ENCODE results near the gene TRAPPC14. TPM values are rescaled to one million over a fixed set of nuclear protein-coding genes. Genes with fewer than 3 reads are reported as not detected.
A peak's percentile ranks its signal among the peaks of the same experiment; 100 is the strongest.

The TRAPPC14 gene
- total and polyA plus RNA-seq, 2 of the 13 experiments (the other 11 are each of a cell fraction or from before 2014, with no cell fraction given): 4.7 to 9.6 TPM

DNA sequence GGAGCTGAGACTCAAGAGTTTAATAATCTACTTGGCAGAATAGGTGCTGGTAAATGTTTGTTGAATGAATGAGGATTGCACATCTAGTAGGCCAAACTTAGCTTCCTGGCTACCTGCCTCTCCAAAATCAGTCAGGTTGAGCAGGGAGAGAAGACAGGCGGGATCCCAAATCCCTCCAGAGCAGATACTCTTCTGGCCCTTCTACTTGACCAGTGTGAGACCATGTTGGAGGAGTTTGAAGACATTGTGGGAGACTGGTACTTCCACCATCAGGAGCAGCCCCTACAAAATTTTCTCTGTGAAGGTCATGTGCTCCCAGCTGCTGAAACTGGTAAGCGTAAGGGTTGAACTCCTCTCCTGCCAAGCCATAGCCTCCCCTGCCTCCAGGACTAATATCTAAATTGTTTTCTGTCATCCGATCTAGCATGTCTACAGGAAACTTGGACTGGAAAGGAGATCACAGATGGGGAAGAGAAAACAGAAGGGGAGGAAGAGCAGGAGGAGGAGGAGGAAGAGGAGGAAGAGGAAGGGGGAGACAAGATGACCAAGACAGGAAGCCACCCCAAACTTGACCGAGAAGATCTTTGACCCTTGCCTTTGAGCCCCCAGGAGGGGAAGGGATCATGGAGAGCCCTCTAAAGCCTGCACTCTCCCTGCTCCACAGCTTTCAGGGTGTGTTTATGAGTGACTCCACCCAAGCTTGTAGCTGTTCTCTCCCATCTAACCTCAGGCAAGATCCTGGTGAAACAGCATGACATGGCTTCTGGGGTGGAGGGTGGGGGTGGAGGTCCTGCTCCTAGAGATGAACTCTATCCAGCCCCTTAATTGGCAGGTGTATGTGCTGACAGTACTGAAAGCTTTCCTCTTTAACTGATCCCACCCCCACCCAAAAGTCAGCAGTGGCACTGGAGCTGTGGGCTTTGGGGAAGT is 34.0 kb downstream of the TRAPPC14 start:
- WGBS (ENCODE audit: low lambda C conversion rate): 86% methylated on average over 4 of the region's 4 CpGs
- ATAC-seq (no peak), DNase-seq (ENCODE audit: low spot score) (no peak), FAIRE-seq (no peak)
- no TSS peak for BruUV-seq (replicated peaks)
- H2AFZ ChIP-seq (ENCODE audit: low read length): no peak overlapping the region
- peak overlapping the region; percentile 74 for H3K4me2 ChIP-seq (ENCODE audit: low read depth, low read length)
- no peaks in the 10 kb centered on the region; a peak in 1 of 5 replicates for H3K27me3 ChIP-seq (ENCODE audit: control insufficient read depth in 1 of 2, insufficient read depth in 2 of 2, low read length in 2 of 2)
- peaks cover 5% of the 10 kb centered on the region for H3K79me2 ChIP-seq (ENCODE audit: insufficient read depth, low read length)
- H3K4me3 ChIP-seq (replicated peaks in 1 of 3; ENCODE audit: insufficient read depth in 1 of 3, low read depth in 2 of 3, low read length in 3 of 3): peak overlapping the region in 1 of 3 experiments; percentile 30; a peak in 1 of 6 replicates
- in situ Hi-C loops (cut with HindIII; ENCODE audit: extremely low pct_ligation_motif_present, low pct_unique_long_range_greater_than_20kb) (no loop called here), intact Hi-C loops (cut with micrococcal nuclease; ENCODE audit: unreplicated experiment) (loop anchor here (5.0 kb wide), 1 partner anchor 42 kb away; the partner anchor contains the start of gene ZNF3)
- TF ChIP-seq POLR2G (IDR thresholded peaks at IDR 0.05; ENCODE audit: low read depth, low read length): 0 out of 2 replicates have a peak, but pooled peaks have one; percentile 10
- peak; percentile 35; the same call in 1 of the 2 replicates for TF ChIP-seq RBFOX2 (IDR thresholded peaks at IDR 0.05; ENCODE audit: low read depth, low read length)
- no peak for TF ChIP-seq NCOR1 (IDR thresholded peaks at IDR 0.05; ENCODE audit: borderline replicate concordance, low read length)
- no peaks in the 10 kb centered on the region for H3K9me3 ChIP-seq (ENCODE audit: low read length)
- ChIA-PET CTCF (ENCODE audit: low intra/inter-chr PET ratio, low total read pairs) (no interaction called here), POLR2A (interaction anchor here (1.3 to 3.5 kb wide), 3 partner anchors 23 to 304 kb away, joined by 4 to 48 read pairs (median 11); partner anchors contain the start of genes AP4M1, LAMTOR4, MCM7 and ZCWPW1)
- H3K36me3 ChIP-seq (replicated peaks in 1 of 2; ENCODE audit: control insufficient read depth in 1 of 2, insufficient read depth in 2 of 2, low read length in 2 of 2): no peaks in the 10 kb centered on the region
- H3K4me1 ChIP-seq (ENCODE audit: insufficient read depth, low read length): peaks cover 64% of the 10 kb centered on the region
- peak overlapping the region; percentile 42 for H3K27ac ChIP-seq (ENCODE audit: extremely low read length, insufficient read depth, low read length)
- 0 out of 2 replicates have a peak overlapping the region, but pooled peaks have one; percentile 1 for H3K9ac ChIP-seq (ENCODE audit: insufficient read depth, low read depth, low read length)
- H4K20me1 ChIP-seq (ENCODE audit: insufficient read depth, low read length): no peaks in the 10 kb centered on the region

DNA sequence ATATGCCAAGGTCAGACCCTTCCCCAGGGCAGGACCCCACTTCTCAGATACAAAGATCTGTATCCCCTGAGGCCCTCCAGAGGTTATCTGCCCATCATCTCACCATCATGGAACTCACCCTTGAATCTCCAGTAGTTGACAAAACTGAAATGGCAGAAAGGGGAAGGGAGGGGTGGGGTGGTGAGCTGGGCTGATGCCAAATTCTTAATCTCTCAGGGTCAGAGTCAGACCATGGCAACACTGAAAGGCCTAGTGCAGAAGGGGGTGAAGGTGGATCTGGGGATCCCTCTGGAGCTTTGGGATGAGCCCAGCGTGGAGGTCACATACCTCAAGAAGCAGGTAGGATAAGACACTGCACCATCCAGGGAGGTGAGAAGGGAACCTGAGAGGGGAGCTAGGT is 36.0 kb downstream of the TRAPPC14 start:
- H3K27me3 ChIP-seq (ENCODE audit: control insufficient read depth in 1 of 2, insufficient read depth in 2 of 2, low read length in 2 of 2): no peaks in the 10 kb centered on the region; a peak in 1 of 5 replicates
- BruUV-seq (replicated peaks): no TSS peak
- H3K9me3 ChIP-seq (ENCODE audit: low read length): no peaks in the 10 kb centered on the region
- ATAC-seq: no peak
- in situ Hi-C loops (cut with HindIII; ENCODE audit: extremely low pct_ligation_motif_present, low pct_unique_long_range_greater_than_20kb): no loop called here
- H4K20me1 ChIP-seq (ENCODE audit: insufficient read depth, low read length): no peaks in the 10 kb centered on the region
- no peak for FAIRE-seq
- H3K27ac ChIP-seq (ENCODE audit: extremely low read length, insufficient read depth, low read length): peak overlapping the region; percentile 66
- no peak overlapping the region for H3K4me3 ChIP-seq (replicated peaks in 1 of 3; ENCODE audit: insufficient read depth in 1 of 3, low read depth in 2 of 3, low read length in 3 of 3)
- intact Hi-C loops (cut with micrococcal nuclease; ENCODE audit: unreplicated experiment): no loop called here
- H3K4me2 ChIP-seq (ENCODE audit: low read depth, low read length): peak overlapping the region; percentile 66
- TF ChIP-seq PRPF4 (IDR thresholded peaks at IDR 0.05; ENCODE audit: low read depth, low read length, poor library complexity, severe bottlenecking): no peak
- TF ChIP-seq SAFB2 (CRISPR knock-in tag; IDR thresholded peaks at IDR 0.05; ENCODE audit: borderline replicate concordance, low read depth): 0 out of 2 replicates have a peak, but pooled peaks have one; percentile 11
- TF ChIP-seq ARNT2 (CRISPR knock-in tag; IDR thresholded peaks at IDR 0.05; ENCODE audit: low read depth): 0 out of 2 replicates have a peak, but pooled peaks have one; percentile 5
- no peak for TF ChIP-seq MTF1 (CRISPR knock-in tag; IDR thresholded peaks at IDR 0.05)
- 0 out of 2 replicates have a peak, but pooled peaks have one; percentile 4 for TF ChIP-seq HNF1B (CRISPR knock-in tag; IDR thresholded peaks at IDR 0.05)
- TF ChIP-seq NFIC (IDR thresholded peaks at IDR 0.05; ENCODE audit: low read length): 0 out of 2 replicates have a peak, but pooled peaks have one; percentile 2
- no peak for TF ChIP-seq ZNF747 (CRISPR knock-in tag; IDR thresholded peaks at IDR 0.05; ENCODE audit: borderline replicate concordance)
- TF ChIP-seq ZSCAN9 (CRISPR knock-in tag; IDR thresholded peaks at IDR 0.05; ENCODE audit: borderline replicate concordance): 0 out of 2 replicates have a peak, but pooled peaks have one; percentile 3
- no peak overlapping the region for H2AFZ ChIP-seq (ENCODE audit: low read length)
- peaks cover 59% of the 10 kb centered on the region for H3K4me1 ChIP-seq (ENCODE audit: insufficient read depth, low read length)
- H3K9ac ChIP-seq (ENCODE audit: insufficient read depth, low read depth, low read length): no peak overlapping the region
- 100% methylated on average over 1 of the region's 1 CpG for WGBS (ENCODE audit: low lambda C conversion rate)
- CTCF ChIA-PET (ENCODE audit: low intra/inter-chr PET ratio, low total read pairs): interaction anchor here (1.2 kb wide), 1 partner anchor 10 kb away, joined by 3 read pairs; no protein-coding TSS in a partner anchor
- DNase-seq (ENCODE audit: low spot score): no peak
- POLR2A ChIA-PET: interaction anchor here (2.2 to 2.3 kb wide), 2 partner anchors 21 to 26 kb away, joined by 6 to 24 read pairs; partner anchors contain the start of genes AP4M1, LAMTOR4 and MCM7
- no peaks in the 10 kb centered on the region for H3K36me3 ChIP-seq (replicated peaks in 1 of 2; ENCODE audit: control insufficient read depth in 1 of 2, insufficient read depth in 2 of 2, low read length in 2 of 2)
- H3K79me2 ChIP-seq (ENCODE audit: insufficient read depth, low read length): peaks cover 13% of the 10 kb centered on the region

Data from HepG2 (cell line).